Stomach (tissue), 4 donors: ENCODE data around the gene MEIG1.

Source experiments
- CTCF ChIP-seq, 7 experiments: fragments of 450-650 bp in 4 of 7; fragments of 200-600 bp in 3 of 7; sonication (generic) in 3 of 7; IDR thresholded peaks; one replicate each; pipeline ENCODE4 v1.5.1; 2016 to 2019; ENCODE audit warnings: antibody characterized with exemption in 7 of 7, control low read depth in 2 of 7, mild to moderate bottlenecking in 1 of 7
- POLR2A ChIP-seq, 4 donors: fragments of 450-650 bp; IDR thresholded peaks; one replicate each; pipeline ENCODE4 v1.6.1; 2016; ENCODE audit warnings: antibody characterized with exemption in 4 of 4, control low read depth in 2 of 4, mild to moderate bottlenecking in 1 of 4, moderate library complexity in 1 of 4
- POLR2AphosphoS5 ChIP-seq, 3 donors: sonication (generic); formaldehyde crosslinking; IDR thresholded peaks; one replicate each; pipeline ENCODE4 v1.6.1; 2016; ENCODE audit warnings: antibody characterized with exemption in 3 of 3

GRCh38 chr10:14947268-14947667, 11.9 kb upstream of the MEIG1 start:
- no peak for TF ChIP-seq CTCF (IDR thresholded peaks at IDR 0.05)
- TF ChIP-seq POLR2AphosphoS5 (IDR thresholded peaks at IDR 0.05), result no peak
- TF ChIP-seq POLR2A (IDR thresholded peaks at IDR 0.05), result no peak
